NCI-H2081 (cell line): Measurements from ENCODE around the gene RIOX2.
"Not testable (repeated sequence)": the region's sequence is repeated elsewhere in the genome, so short reads cannot be mapped to it uniquely, and the experiment has no call there.

Experiments used
- DNase-seq, 2 experiments: peaks; one replicate each; lab custom pipeline; 2025; lab: John Stamatoyannopoulos, UW

The RIOX2 gene

DNA sequence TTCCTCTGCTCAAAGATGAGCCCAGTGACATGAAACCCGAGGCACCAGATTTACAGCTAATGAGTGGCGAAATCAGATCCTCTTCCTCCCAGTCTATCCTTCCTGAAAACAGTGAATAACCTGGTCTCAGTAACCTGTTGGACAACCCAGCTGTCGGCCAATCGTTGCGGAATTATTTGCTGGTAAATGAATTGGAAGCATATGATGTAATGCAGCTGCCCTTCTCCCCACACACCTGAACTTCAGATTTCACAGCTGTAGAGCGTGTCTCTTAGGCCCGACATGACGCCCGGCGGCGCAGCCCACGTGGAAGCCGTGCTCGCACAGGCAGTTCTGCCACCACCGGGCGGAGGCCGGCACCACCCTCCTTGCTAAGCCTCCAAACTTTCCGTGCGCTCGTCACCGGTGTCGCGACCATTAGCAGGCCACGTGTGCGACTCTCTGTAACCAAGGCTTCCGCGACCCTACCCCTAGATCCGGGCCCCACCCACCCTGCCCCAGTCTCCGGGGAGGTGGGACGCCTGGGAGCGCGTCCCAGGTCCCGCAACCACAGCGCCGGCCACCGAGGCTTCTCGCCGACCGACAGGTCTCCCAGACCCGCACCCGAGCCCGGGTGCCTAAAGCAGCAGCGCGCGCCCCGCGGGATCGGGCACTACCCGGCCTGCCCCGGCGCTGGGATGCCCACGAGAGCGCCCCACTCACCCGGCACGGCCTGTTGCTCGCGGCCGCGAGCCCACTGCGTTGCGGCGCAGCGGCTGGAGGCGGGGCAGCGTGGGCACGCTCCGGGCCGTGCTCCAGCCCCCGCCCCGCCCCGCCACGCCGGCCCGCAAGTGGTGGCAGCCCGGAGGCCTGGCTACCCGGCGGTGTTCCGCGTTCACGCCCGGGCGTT is at the start of gene RIOX2:
RIOX2 (minus strand) TSS at position 753 of the 889 bp plus-strand sequence. CDS start 4,838 bp downstream, outside the sequence.
- peak; percentile 68 to 81 for DNase-seq

DNA sequence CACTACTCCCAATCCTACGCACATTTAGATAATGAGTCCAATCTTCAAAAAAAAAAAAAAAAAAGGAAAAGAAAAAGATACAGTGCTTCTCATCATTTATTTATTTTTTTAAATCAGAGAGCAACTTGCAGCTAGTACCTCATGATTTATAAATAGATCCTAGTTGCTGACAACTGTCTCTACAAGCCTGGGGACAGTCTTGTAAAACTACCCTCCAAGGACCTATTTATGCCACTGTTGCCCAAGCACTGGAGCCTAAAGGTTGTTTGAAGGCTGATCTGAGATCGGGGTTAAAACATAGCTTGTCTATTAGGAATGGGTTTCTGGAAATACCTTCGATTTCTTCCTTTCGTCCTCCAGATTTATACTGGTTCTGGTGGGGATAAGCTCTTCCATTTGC is 48.2 kb upstream of the RIOX2 start:
- DNase-seq, result no peak

DNA sequence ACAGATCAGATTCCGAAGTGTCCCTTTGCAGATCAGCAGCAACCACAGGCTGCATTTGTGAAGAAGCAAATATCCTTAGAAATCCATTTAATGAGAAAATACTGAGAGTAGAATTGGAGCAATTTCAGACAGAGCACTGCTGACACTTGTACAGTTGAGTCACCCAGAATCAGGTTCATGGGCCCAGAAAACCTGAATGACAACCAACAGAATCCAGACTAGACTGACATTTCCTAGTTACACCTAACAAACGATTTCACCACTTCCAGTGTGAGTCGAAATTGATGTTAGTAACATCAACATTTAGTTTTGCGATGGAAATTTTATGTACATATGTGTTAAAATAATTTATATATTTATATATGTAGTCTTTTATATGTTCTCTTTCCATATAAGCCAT is 46.1 kb upstream of the RIOX2 start:
- DNase-seq, result no peak

DNA sequence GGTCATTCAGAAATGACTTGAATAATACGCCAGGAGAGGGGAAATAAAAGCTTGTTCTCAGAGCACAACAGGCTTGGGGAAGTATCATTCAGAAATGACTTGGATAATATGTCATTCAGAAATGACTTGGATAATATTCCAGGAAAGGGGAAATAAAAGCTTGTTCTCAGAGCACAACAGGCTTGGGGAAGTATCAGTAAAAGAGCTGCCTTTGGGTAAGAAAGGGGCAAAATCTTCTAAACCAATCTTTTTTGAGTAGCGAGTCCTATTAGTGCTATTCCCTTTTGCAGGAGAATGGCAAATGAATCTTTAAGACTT is 42.0 kb upstream of the RIOX2 start:
- DNase-seq, result no peak

DNA sequence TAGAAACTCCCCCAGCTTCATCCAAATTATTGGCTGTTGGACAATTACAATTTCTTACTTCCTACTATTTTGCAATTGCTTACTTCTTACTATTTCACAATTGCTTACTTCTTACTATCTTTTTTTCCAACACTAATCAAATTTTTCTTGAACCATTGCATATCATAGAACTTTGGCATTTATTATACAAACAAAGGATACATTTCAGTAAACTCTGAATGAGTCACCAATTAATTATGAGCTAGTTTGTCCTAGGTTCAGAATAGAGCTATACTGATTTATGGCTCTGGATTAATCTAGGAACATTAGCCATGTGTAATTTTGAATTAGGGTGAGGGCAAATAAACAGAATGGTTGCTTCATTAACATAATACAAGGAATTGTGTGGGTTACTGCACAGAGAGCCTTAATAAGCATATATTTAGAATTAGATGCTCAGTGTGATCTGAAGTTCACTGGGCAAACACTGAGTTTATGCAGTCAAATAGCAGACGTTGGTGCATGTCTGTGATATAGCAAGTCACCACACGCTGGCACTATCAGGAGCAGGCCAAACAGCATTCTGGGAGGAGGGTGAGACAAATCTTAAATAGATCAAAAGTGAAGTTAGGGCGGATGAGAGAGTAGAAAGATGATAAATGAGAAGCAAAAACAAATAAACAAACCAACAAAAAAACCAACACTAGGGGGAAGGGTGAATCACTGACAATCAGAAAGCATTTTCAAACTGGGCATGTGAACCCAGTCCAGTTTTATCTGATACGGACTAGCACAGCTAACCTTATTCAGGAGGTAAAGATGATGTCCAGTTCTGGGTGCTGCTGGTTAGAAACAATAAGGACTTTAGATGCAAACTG is 41.4 kb upstream of the RIOX2 start:
- no peak for DNase-seq

DNA sequence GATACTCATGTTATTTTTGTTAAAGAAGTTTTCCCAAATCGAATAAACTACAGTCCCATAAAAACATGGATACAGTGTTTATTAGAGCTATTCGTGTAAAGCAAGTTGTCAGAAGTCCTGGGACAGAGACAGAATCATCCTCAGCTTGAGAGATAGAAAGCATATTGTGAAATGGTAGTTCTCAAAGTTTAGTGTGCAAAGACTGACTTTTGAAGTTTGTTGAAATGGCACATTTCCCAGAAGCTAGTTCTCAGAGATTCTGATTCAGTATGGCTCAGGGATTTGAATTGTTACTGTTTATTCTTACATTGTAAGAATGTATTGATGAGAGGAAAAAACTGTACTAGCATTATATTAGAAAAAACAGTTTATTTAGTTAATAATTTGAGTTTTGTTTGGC is 40.7 kb upstream of the RIOX2 start:
- no peak for DNase-seq

DNA sequence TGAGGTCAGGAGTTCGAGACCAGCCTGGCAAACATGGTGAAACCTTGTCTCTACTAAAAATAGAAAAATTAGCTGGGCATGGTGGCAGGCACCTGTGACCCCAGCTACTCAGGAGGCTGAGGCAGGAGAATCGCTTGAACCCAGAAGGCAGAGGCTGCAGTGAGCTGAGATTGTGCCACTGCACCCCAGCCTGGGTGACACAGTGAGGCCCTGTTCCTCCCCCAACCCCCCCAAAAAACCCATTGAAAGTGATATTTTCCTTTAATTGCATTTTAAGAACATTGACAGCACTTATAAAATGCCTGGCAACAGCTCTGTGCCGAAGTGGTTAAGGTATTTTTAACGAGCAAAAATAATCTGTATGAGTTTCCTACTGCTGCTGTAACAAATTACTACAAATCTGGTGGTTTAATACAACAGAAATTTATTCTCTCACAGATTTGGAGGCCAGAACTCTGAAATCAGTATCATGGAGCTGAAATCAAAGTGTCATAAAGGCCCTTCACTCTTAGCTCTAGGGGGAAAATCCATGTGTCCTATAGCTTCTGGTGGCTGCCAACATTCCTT is 38.7 kb upstream of the RIOX2 start:
- DNase-seq, result not testable (repeated sequence)

DNA sequence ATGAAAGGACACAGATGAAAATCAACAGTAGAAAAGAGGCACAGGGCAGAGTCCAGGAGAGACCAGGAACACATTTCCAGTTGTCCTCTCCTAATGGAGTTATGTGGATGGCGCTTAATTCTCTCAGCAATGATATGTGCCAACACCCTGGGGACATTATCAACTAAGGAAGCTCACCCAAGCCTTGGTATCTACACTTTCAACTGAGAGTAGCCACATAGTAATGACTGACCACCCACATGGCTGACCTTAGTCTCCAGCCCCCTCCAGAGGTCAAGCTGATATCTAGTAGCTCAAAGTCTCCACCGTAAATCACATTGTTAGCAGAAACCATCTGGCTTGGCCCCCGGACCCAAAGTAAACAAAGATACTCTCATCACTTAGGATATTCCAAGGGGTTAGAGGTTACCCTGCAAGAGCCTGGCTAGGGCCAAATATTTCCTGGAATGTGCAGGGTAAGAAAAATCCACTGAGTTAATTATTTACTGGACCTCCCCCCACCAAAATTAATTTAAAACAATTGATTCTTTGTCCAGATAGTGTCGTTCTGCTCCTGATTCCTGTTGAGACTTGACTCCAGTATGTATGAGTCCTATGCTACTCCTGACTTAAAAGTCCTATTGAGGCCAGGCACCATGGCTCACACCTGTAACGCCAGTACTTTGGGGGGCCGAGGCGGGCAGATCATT is 38.1 kb upstream of the RIOX2 start:
- DNase-seq, result no peak

DNA sequence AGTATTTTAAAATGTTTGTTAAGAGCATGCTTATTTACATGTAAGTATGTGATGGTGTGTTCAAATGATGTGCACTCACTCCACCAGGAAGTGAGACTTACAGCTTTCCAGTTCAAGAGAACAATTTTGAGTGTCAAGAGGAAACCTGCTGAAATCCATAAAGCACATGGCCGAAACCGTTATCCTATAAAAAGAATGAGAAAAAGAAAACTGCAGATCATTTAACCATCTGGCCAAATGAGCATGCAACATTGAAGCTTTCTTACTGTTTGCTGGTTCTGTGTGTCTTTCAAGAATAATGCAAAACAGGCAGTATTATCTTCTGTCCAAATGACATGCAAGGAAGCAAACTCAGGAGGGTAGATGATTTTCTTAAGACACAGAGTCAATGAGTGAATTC is 36.6 kb upstream of the RIOX2 start:
- no peak for DNase-seq

DNA sequence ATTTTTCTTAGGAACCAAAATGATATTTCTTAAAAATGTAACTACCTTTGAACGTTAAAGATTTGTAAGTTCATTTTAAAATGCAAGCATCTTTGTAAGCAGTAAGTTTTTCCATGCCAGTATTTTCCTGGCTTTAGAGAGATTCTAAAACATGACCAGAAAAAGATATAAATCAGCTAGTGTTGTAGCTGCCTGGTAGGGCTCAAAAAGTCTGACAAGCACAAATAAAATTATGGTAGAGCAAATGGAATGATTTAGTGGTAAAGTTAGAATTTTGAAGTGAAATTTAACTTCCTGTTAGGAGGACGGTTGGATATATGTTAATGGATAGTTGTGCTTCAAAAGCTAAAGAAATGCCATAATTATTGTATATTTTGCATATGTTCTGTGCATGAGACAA is 33.2 kb upstream of the RIOX2 start:
- no peak for DNase-seq

DNA sequence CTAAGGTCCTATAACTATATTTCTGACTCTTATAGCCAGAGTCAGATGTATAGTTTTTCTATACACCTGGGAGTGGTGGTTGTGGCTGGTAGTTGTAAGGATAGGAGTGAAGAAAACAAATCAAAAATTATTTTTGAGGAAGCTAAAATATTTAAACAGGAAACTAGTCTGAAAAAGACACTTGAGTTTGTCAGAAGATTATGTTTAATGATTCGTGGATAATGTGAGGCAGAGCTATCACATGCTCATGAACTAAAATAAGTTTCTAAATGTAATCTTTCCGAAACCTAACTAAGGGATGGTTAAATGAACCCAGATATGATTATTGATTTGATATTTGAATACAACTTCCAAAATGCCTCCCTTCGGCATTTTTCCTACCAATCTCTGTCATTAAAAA is 32.5 kb upstream of the RIOX2 start:
- no peak for DNase-seq

DNA sequence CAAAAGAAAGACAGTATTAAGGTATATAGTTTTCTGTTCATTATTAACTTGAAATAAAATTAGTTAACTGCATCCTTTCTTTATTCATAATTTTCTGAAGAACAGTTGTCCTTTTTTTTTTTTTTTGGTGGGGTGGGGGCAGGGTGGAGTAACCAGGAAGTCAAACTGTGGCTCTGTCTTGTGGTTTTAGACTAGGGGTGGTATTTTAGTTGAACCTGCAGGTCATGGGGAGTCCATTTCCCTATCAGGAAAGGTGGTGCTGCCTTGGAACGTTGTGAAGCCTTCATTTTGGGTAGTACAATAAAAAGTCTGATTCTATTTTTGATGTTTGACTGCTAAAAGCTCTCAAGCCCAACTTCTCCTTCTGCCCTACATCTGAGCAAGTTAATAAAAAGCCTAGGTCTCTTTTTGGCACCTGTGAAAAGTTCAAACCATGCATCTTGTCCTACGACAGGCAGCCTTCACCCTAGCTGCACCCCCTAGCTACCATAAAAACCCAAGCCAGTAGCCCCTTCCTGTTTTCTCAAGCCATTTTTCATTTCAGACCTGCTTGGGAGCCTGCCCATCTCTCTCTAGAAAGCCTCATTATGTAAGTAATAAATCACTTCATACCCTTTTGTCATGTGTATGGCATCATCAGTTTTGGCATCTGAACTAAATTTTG is 31.2 kb upstream of the RIOX2 start:
- no peak for DNase-seq

DNA sequence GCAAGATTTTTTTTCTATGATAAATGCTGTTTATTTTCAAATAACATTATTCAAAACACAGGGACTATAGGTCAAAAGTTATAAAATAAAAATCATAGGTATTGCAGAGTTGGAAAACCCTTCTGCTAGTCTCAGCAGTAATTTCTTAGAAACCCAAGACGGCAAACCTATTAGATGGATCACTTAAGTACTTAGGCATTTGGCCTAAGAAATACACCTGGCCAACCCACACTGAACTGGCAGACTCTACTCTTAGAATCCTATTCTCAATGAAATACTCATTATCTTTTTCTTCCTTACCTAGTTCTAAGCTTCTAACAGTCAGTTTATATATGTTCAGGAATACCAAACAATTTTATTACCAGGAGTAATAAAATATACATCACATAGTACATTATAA is 30.5 kb upstream of the RIOX2 start:
- no peak for DNase-seq

DNA sequence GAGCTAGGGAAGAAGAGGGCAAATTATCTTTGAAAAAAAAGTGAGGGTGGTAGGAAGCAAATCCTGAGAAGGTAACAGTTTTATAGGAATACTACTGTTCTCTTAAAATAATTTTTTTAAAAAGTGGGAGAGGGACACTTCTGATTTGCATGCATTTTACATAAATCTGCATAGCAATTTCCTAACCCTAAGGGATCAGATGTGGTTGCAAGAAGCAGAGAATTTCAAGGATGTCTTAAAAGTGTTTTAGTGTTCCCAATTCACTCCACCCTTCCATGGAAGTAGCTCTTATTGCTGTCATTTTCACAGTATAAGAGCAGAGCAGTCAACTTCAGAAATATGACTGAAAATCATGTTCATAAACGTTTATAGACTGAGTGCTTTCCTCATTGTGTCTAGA is 27.8 kb upstream of the RIOX2 start:
- no peak for DNase-seq

DNA sequence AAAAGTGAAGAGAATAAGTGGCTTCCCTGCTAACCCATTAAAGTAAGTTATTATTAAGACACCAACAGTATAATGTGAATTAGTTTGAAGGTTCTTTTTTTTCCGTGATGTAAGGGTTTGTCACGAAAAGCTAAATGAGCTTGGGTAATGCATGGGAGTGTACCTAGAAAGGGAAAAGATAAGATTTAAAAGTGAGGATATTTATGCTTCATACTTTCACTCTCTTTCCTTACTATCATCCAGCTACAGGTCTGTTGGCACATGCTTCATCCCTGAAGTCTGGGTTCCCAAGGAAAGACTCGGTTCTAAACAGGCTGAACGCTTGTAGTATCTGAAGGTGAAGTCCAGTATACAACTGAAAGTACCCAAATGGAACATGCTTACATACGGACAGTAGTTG is 26.9 kb upstream of the RIOX2 start:
- no peak for DNase-seq

DNA sequence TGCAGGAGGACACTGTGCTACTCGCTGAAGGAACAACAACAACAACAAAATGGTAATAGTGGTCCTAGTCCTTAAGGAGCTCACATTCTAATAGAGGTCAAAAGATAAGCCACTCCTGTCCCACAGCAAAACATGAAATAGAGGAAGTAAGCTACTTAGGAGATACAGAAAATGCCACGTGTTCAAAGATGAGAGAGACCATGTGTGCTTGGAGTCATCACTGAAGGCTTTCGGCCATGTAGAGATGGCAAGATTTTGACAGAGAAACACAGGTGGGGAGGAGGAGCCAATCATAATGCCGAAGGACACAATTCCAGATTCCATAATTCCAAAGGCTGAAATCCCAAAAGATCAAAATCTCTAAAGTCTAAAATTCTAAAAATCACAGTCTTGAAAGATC is 24.8 kb upstream of the RIOX2 start:
- DNase-seq, result no peak

DNA sequence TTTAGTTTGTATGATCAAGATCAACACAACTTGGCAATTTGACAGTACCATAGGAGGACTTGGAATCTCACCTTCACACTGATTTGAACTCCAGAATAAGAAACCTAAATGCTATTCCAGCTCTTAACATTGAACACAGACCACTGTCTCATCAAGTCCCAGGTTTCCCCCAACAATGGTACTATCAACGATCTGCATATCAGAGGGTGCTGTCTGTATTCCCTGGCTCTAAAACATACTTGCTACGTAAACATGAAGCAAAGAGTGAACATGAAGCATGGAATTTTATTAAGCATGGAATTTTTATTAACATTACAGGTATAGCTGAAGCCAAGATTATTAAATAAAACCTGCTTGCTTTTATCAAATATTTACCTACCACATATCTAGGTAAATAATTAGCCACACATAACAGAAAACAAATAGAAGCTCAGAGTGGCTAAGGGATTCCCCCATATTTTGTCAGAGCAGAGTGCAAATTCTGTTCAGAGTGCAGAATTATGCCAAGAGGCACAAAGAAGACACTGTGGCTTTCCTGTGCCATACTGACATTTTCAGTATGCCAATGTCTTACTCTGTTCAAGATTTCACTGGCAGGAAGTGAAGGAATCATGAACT is 22.2 kb upstream of the RIOX2 start:
- DNase-seq, result no peak

DNA sequence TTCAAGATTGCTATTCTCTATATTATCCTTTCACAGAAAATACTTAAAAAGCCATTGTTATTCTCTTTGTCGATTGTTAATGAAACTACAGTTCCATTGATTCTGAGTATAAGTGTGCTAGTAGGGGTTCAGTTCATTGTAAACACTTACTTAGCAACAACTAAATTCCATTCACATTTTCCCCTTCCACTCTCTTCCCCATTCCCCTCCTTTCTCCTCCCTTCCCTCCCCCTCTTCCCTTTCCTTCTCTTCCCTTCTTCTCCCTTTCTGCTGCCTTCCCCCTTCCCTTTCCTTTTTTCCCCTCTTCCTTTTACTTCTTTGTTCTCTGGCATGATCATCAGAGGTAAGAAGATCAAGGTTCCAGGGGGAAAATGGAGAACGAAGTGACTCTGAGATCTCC is 21.3 kb upstream of the RIOX2 start:
- DNase-seq, result no peak

DNA sequence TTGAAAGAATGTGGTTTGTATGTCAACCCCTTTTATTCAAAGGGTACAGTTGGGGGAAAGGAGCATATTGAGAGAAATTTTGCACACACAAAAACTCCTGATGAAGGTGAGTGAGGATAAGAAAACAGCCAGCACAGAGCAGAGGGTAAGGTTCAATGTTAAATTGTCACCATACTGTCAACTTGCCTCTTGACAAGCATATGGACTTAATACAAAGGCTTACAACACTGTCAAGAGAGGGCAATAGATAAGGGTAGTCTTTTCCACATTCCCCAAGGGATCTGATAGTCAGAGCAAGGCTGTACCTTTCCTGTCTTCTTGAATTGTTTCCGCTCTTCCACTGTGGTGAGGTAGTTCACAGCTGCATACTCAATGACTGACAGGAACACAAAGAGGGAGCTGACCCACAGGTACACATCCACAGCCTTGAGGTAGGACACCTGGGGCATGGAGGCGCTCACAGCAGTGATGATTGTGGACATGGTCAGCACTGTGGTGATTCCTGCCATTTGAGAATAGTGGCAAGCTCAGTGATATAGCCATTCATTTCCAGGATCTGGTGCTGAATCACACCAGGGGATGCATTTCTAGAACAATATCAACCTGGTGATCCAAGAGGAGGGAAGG is 20.4 kb upstream of the RIOX2 start:
- no peak for DNase-seq

DNA sequence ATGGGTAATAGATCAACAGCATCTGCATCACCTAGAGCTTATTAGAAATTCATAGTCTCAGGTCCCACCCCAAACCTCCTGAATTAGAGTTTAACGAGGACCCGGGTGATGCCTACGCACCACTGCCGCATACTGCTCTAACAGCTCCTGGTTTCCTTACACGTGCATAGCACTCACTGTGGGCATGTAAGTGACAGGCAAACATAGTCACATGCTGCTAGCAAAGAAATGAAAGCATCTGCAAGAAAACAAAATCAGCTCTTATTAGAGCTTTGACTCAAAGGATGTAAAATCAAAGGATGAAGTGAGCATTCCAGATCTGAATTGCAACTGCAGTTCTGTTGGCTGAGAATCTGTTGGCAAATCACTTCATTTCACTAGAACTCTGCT is 19.1 kb upstream of the RIOX2 start:
- DNase-seq, result no peak
